AG09309 (cell line): ENCODE measurements around the gene RASSF8.

ENCODE experiments used
- DNase-seq: peaks from one replicate; pipeline ENCODE4 v3.0.0-alpha.2; 2010; ENCODE audit warnings: low read depth
- H3K4me3 ChIP-seq: 2 replicates; pipeline ENCODE4 v1.5.1; 2011; ENCODE audit warnings: mild to moderate bottlenecking, low read depth, low read length, moderate library complexity; ENCODE audit not compliant: control insufficient read depth
- TF ChIP-seq, protein P1 (sequence below): IDR thresholded peaks from 2 replicates; pipeline ENCODE4 v1.5.1; 2011; ENCODE audit warnings: mild to moderate bottlenecking, low read depth, low read length, inconsistent platforms; ENCODE audit not compliant: insufficient read depth, control insufficient read depth; ENCODE audit errors: missing control alignments

Gene RASSF8

GRCh38 chr12:25940886-25941285 lies 17.6 kb upstream of the RASSF8 start:
- no peak for DNase-seq
- TF ChIP-seq, protein P1, sequence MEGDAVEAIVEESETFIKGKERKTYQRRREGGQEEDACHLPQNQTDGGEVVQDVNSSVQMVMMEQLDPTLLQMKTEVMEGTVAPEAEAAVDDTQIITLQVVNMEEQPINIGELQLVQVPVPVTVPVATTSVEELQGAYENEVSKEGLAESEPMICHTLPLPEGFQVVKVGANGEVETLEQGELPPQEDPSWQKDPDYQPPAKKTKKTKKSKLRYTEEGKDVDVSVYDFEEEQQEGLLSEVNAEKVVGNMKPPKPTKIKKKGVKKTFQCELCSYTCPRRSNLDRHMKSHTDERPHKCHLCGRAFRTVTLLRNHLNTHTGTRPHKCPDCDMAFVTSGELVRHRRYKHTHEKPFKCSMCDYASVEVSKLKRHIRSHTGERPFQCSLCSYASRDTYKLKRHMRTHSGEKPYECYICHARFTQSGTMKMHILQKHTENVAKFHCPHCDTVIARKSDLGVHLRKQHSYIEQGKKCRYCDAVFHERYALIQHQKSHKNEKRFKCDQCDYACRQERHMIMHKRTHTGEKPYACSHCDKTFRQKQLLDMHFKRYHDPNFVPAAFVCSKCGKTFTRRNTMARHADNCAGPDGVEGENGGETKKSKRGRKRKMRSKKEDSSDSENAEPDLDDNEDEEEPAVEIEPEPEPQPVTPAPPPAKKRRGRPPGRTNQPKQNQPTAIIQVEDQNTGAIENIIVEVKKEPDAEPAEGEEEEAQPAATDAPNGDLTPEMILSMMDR = no peak
- no peak overlapping the region for H3K4me3 ChIP-seq

- no peak for DNase-seq
- no peak overlapping the region for H3K4me3 ChIP-seq
- TF ChIP-seq, protein P1 = no peak
Measured at GRCh38 chr12:25942709-25943108, 15.8 kb upstream of the RASSF8 start.

DNA sequence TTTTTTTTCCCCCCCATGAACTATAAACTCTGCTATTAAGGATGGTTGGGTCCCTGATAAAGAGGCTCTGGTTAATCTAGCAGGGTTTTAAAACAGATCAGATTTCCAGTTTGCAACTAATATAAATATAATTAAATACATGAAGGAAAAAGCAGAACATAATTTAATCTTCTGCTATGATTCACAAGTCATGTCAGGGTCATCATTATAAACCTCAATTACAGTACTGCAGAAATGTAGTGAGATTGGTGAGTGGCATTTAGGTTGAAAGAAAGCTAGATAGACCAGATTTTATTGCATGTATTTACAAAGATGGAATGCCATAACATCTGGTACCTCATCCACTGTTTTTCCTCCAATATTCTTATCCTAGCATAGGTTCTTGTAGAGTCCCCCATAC lies 14.5 kb upstream of the RASSF8 start:
- TF ChIP-seq, protein P1 = no peak
- H3K4me3 ChIP-seq = no peak overlapping the region
- no peak for DNase-seq

- no peak for DNase-seq
- TF ChIP-seq, protein P1 = no peak
- H3K4me3 ChIP-seq = no peak overlapping the region
Measured at GRCh38 chr12:25949343-25949742, 9.1 kb upstream of the RASSF8 start.

DNA sequence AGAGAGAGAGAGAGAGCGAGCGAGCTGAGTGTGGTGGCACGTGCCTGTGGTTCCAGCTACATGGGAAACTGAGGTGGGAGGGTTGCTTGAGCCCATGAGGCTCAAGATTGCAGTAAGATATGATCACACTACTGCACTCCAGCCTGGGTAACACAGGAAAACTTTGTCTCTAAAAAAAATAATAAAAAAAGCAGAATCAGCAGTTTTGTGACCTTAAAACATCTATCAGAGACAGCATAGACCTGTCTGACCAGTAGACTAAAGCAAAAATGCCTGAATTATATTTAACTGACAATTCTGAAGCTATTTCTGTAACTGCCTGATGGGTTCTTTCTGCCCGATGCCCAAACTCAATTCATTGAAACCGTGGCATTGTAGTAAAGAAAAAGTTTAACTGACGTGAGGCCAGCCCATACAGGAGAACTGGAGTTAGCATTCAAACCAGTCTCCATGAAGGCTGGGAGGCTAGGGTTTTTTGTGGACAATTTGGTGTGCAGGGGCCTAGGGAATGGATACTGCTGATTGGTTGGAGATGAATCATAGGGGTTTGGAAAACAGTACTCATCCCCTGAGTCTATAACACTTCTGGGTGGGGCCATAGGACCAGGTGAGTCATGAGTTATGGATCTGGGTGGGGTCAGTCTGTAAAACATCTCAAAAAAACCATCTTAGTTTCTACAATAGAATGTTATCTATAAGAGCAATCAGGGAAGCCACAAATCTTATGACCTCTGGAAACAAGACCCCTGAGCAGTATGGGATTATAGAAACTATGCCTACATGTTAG lies 8.0 kb upstream of the RASSF8 start:
- TF ChIP-seq, protein P1 = no peak
- no peak for DNase-seq
- H3K4me3 ChIP-seq = no peak overlapping the region

DNA sequence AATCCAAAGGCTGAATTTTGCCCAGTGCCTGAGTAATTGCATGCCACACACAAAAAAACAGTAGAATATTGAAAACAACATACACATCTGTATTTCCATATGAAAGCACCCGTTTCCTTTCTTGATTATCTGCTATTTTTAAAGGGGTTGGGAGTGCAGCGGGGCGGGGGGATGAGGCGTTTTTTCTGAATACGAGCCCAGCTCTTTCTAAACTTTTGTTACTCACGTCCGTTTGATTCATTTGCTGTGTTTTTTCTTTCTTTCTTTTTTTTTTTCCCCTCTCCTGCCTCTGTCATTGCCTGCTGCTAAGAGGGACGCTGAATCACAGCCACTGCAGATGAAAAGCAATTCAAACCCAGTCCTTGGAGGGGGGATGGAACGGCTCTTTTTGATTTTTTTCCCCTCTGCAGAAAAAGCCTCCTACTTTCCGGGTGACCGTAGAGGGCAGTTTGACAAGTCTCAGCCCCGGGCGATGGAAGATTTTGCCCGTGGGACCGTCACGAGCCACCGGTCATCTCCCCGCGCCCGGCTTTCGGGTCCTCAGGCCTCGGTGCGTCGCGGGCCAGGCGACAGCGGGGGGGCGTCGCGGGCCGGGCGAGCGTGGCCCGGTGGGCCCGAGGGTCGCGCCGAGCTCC lies 572 bp upstream of the RASSF8 start:
- TF ChIP-seq, protein P1 = no peak
- DNase-seq = peak; percentile 61
- H3K4me3 ChIP-seq = peak overlapping the region; percentile 60
